Smooth muscle cell (in vitro differentiated cells): Measurements from ENCODE around the gene NOTCH2. TPM values are rescaled to one million over a fixed set of nuclear protein-coding genes. Genes with fewer than 3 reads are reported as not detected.

Experiments used
- DNase-seq: peaks from one replicate; lab custom pipeline; 2025; ENCODE audit not compliant: unreplicated experiment; lab: John Stamatoyannopoulos, UW
- H2AFZ ChIP-seq: fragments of 200-600 bp; sonication (generic); 2 replicates; pipeline ENCODE4 v1.6.0; 2016; ENCODE audit warnings: antibody characterized with exemption, low read depth, mild to moderate bottlenecking
- H3F3A ChIP-seq: fragments of 200-600 bp; sonication (generic); 2 replicates; pipeline ENCODE4 v1.6.0; 2017; ENCODE audit warnings: antibody characterized with exemption, low read depth
- H3K27ac ChIP-seq: fragments of 200-600 bp; sonication (generic); 2 replicates; pipeline ENCODE4 v1.5.1; 2016; ENCODE audit warnings: low read depth, mild to moderate bottlenecking
- H3K27me3 ChIP-seq: fragments of 200-600 bp; sonication (generic); 2 replicates; pipeline ENCODE4 v1.6.1; 2016; ENCODE audit warnings: low read depth, mild to moderate bottlenecking
- H3K36me3 ChIP-seq: fragments of 200-600 bp; sonication (generic); 2 replicates; pipeline ENCODE4 v1.5.1; 2016; ENCODE audit warnings: low read depth
- H3K4me1 ChIP-seq: fragments of 200-600 bp; sonication (generic); 2 replicates; pipeline ENCODE4 v1.5.1; 2016; ENCODE audit warnings: low read depth
- H3K4me2 ChIP-seq: fragments of 200-600 bp; sonication (generic); 2 replicates; pipeline ENCODE4 v1.6.0; 2016; ENCODE audit warnings: mild to moderate bottlenecking
- H3K4me3 ChIP-seq: fragments of 200-600 bp; sonication (generic); 2 replicates; pipeline ENCODE4 v1.5.1; 2016; ENCODE audit warnings: mild to moderate bottlenecking
- H3K79me2 ChIP-seq: fragments of 200-600 bp; sonication (generic); 2 replicates; pipeline ENCODE4 v1.6.0; 2016; ENCODE audit warnings: low read depth, mild to moderate bottlenecking
- H3K9ac ChIP-seq: fragments of 200-600 bp; sonication (generic); 2 replicates; pipeline ENCODE4 v1.6.0; 2016; ENCODE audit warnings: low read depth
- H3K9me3 ChIP-seq: fragments of 200-600 bp; sonication (generic); replicated peaks from 2 replicates; pipeline ENCODE4 v1.5.1; 2016; ENCODE audit warnings: low read depth
- H4K20me1 ChIP-seq: fragments of 200-600 bp; sonication (generic); 2 replicates; pipeline ENCODE4 v1.6.0; 2016; ENCODE audit warnings: low read depth
- CTCF ChIP-seq: fragments of 200-600 bp; sonication (generic); IDR thresholded peaks from 2 replicates; pipeline ENCODE4 v1.5.1; 2017; ENCODE audit warnings: borderline replicate concordance, mild to moderate bottlenecking, antibody characterized with exemption; ENCODE audit not compliant: insufficient read depth, poor library complexity, severe bottlenecking
- WGBS: methylation state at CpG from one replicate; pipeline ENCODE4 v1.1.7; 2016; ENCODE audit warnings: low lambda C conversion rate; 5-methylcytosine and 5-hydroxymethylcytosine counted together
- polyA plus RNA-seq: library from polyadenylated mRNA; unstranded; fragments of >200 nt; fragmentation: Nextera tagmentation; extraction: Ambion mirVana; gene quantifications from 2 replicates; pipeline ENCODE4 v1.2.1, GENCODE V29; 2016
- total RNA-seq: library from RNA; depleted of rRNA; stranded (reverse); fragments of >200 nt; gene quantifications from 2 replicates; pipeline ENCODE4 v1.2.3, GENCODE V29; 2014

Gene NOTCH2
- total and polyA plus RNA-seq, 2 experiments from 2014 or later: 50.3 to 133 TPM

GRCh38 chr1:119958223-119958622 is 111.2 kb downstream of the NOTCH2 start:
- no peaks in the 10 kb centered on the region for H3F3A ChIP-seq
- H3K27me3 ChIP-seq: no peaks in the 10 kb centered on the region
- H3K36me3 ChIP-seq: peaks cover 13% of the 10 kb centered on the region
- peaks cover 19% of the 10 kb centered on the region for H4K20me1 ChIP-seq
- H3K79me2 ChIP-seq: no peaks in the 10 kb centered on the region
- H3K4me1 ChIP-seq: no peaks in the 10 kb centered on the region
- no peak for DNase-seq
- no peak overlapping the region for H2AFZ ChIP-seq
- H3K4me2 ChIP-seq: no peak overlapping the region
- no peak overlapping the region for H3K27ac ChIP-seq
- no peak overlapping the region for H3K4me3 ChIP-seq
- H3K9ac ChIP-seq: no peak overlapping the region
- H3K9me3 ChIP-seq: no peaks in the 10 kb centered on the region
- 94% methylated on average over 1 of the region's 1 CpG for WGBS
- no peak for TF ChIP-seq CTCF

- Histone ChIP-seq H3F3A (no peaks in the 10 kb centered on the region), H3K27me3 (no peaks in the 10 kb centered on the region), H3K9ac (no peak overlapping the region), H3K4me3 (no peak overlapping the region), H3K27ac (no peak overlapping the region), H3K9me3 (no peaks in the 10 kb centered on the region), H3K4me2 (peak overlapping the region; percentile 38), H3K4me1 (no peaks in the 10 kb centered on the region), H3K79me2 (no peaks in the 10 kb centered on the region), H4K20me1 (peaks cover 15% of the 10 kb centered on the region), H2AFZ (no peak overlapping the region), H3K36me3 (peaks cover 14% of the 10 kb centered on the region)
- TF ChIP-seq CTCF: no peak
- DNase-seq: no peak
- 54% methylated on average over 2 of the region's 2 CpGs for WGBS
These were observed 113.2 kb downstream of the NOTCH2 start for GRCh38 chr1:119956306-119956705.

- Histone ChIP-seq H3K36me3 (peaks cover 18% of the 10 kb centered on the region), H3K9me3 (no peaks in the 10 kb centered on the region), H3K27me3 (no peaks in the 10 kb centered on the region), H3K4me1 (no peaks in the 10 kb centered on the region), H3K4me2 (no peak overlapping the region), H3K9ac (no peak overlapping the region), H3K4me3 (no peak overlapping the region), H2AFZ (no peak overlapping the region), H4K20me1 (peaks cover 7% of the 10 kb centered on the region), H3K27ac (no peak overlapping the region), H3F3A (no peaks in the 10 kb centered on the region), H3K79me2 (no peaks in the 10 kb centered on the region)
- no peak for DNase-seq
- TF ChIP-seq CTCF: no peak
- WGBS: 96% methylated on average over 9 of the region's 9 CpGs
These were observed 114.7 kb downstream of the NOTCH2 start for GRCh38 chr1:119954476-119955422.
